GM04503 (cell line): ENCODE data around the gene SP8.

Experiments
- DNase-seq: peaks from one replicate; pipeline ENCODE4 v3.0.0-alpha.2; 2012; ENCODE audit warnings: low read depth

SP8 gene

GRCh38 chr7:20794676-20795075 lies 8.0 kb upstream of the SP8 start:
- no peak for DNase-seq

- no peak for DNase-seq
Observed at GRCh38 chr7:20793694-20794394, 7.2 kb upstream of the SP8 start.

GRCh38 chr7:20793248-20793647 lies 6.6 kb upstream of the SP8 start:
- no peak for DNase-seq

- no peak for DNase-seq
Observed at GRCh38 chr7:20791538-20792434, 5.1 kb upstream of the SP8 start.

GRCh38 chr7:20790375-20790774 lies 3.7 kb upstream of the SP8 start:
- no peak for DNase-seq

GRCh38 chr7:20788420-20788990 lies 1.8 kb upstream of the SP8 start:
- DNase-seq = no peak

GRCh38 chr7:20787660-20788419 lies 1.2 kb upstream of the SP8 start:
- DNase-seq = no peak

GRCh38 chr7:20786421-20786778 lies 286 bp downstream of the SP8 start:
- DNase-seq = no peak

GRCh38 chr7:20786049-20786412 lies 655 bp downstream of the SP8 start:
- no peak for DNase-seq

- no peak for DNase-seq
Observed at GRCh38 chr7:20785157-20786048, 1.3 kb downstream of the SP8 start.

GRCh38 chr7:20784388-20785156 lies 2.1 kb downstream of the SP8 start:
- no peak for DNase-seq

GRCh38 chr7:20783700-20784387 lies 2.8 kb downstream of the SP8 start:
- DNase-seq = no peak

GRCh38 chr7:20783125-20783699 lies 3.5 kb downstream of the SP8 start:
- DNase-seq = no peak

GRCh38 chr7:20779041-20779440 lies 7.6 kb downstream of the SP8 start:
- DNase-seq = no peak

- no peak for DNase-seq
Observed at GRCh38 chr7:20778063-20778721, 8.5 kb downstream of the SP8 start.

- no peak for DNase-seq
Observed at GRCh38 chr7:20777377-20778062, 9.2 kb downstream of the SP8 start.

GRCh38 chr7:20776942-20777341 lies 9.7 kb downstream of the SP8 start:
- no peak for DNase-seq

- DNase-seq = no peak
Observed at GRCh38 chr7:20776214-20776911, 10.3 kb downstream of the SP8 start.
